H9 (cell line): Measurements from ENCODE around the gene NDUFV3. TPM values are rescaled to one million over a fixed set of nuclear protein-coding genes. Genes with fewer than 3 reads are reported as not detected.

Source experiments
- DNase-seq: peaks from one replicate; pipeline ENCODE4 v3.0.0-alpha.2; 2017
- H2AFZ ChIP-seq: one replicate; pipeline ENCODE4 v1.6.1; 2013; ENCODE audit warnings: mild to moderate bottlenecking, low read length, control low read depth, moderate library complexity
- H2AK5ac ChIP-seq: 2 replicates; pipeline ENCODE4 v1.6.1; 2013; ENCODE audit warnings: low read length, control low read depth, mixed read lengths; ENCODE audit not compliant: insufficient read length
- H2BK120ac ChIP-seq: one replicate; pipeline ENCODE4 v1.6.1; 2013; ENCODE audit warnings: low read depth, mild to moderate bottlenecking, low read length, control low read depth, inconsistent platforms; ENCODE audit not compliant: poor library complexity, severe bottlenecking
- H2BK12ac ChIP-seq: 2 replicates; pipeline ENCODE4 v1.6.1; 2013; ENCODE audit warnings: low read length, control low read depth, mixed read lengths, low read depth; ENCODE audit not compliant: insufficient read length
- H2BK15ac ChIP-seq: 2 replicates; pipeline ENCODE4 v1.6.1; 2013; ENCODE audit warnings: low read depth, low read length, control low read depth
- H2BK20ac ChIP-seq: one replicate; pipeline ENCODE4 v1.6.1; 2013; ENCODE audit warnings: low read depth, mild to moderate bottlenecking, low read length, control low read depth, inconsistent platforms; ENCODE audit not compliant: poor library complexity, severe bottlenecking
- H2BK5ac ChIP-seq: 2 replicates; pipeline ENCODE4 v1.6.1; 2013; ENCODE audit warnings: low read length, control low read depth, mixed read lengths; ENCODE audit not compliant: insufficient read length
- H3K14ac ChIP-seq: 2 replicates; pipeline ENCODE4 v1.6.1; 2013; ENCODE audit warnings: low read length, control low read depth; ENCODE audit not compliant: insufficient read depth
- H3K18ac ChIP-seq: 2 replicates; pipeline ENCODE4 v1.6.1; 2013; ENCODE audit warnings: low read depth, mild to moderate bottlenecking, mixed read lengths, low read length, control low read depth; ENCODE audit not compliant: insufficient read length
- H3K23ac ChIP-seq: 2 replicates; pipeline ENCODE4 v1.6.1; 2013; ENCODE audit warnings: low read length, control low read depth, mixed read lengths, low read depth; ENCODE audit not compliant: insufficient read length
- H3K23me2 ChIP-seq: 2 replicates; pipeline ENCODE4 v1.6.1; 2013; ENCODE audit warnings: low read depth, mild to moderate bottlenecking, mixed read lengths, low read length, control low read depth; ENCODE audit not compliant: insufficient read length, poor library complexity, severe bottlenecking
- H3K27ac ChIP-seq: 2 replicates; pipeline ENCODE4 v1.5.1; 2013; ENCODE audit warnings: low read length, control low read depth, mixed read lengths, low read depth; ENCODE audit not compliant: insufficient read length
- H3K27me3 ChIP-seq: 2 replicates; pipeline ENCODE4 v1.6.1; 2013; ENCODE audit warnings: low read length, control low read depth, inconsistent platforms; ENCODE audit not compliant: insufficient read depth
- H3K4ac ChIP-seq: 2 replicates; pipeline ENCODE4 v1.6.1; 2013; ENCODE audit warnings: low read depth, mild to moderate bottlenecking, control low read depth, inconsistent platforms, low read length, moderate library complexity
- H3K4me1 ChIP-seq: 2 replicates; pipeline ENCODE4 v1.6.1; 2013; ENCODE audit warnings: low read length, control low read depth, inconsistent platforms; ENCODE audit not compliant: insufficient read depth
- H3K4me2 ChIP-seq: 2 replicates; pipeline ENCODE4 v1.6.1; 2013; ENCODE audit warnings: low read length, control low read depth, mixed read lengths; ENCODE audit not compliant: insufficient read length, insufficient read depth
- H3K56ac ChIP-seq: 2 replicates; pipeline ENCODE4 v1.6.1; 2013; ENCODE audit warnings: low read depth, mild to moderate bottlenecking, mixed read lengths, low read length, control low read depth; ENCODE audit not compliant: insufficient read length
- H3K79me1 ChIP-seq: 2 replicates; pipeline ENCODE4 v1.6.1; 2013; ENCODE audit warnings: low read depth, mild to moderate bottlenecking, moderate library complexity, low read length, control low read depth, inconsistent platforms; ENCODE audit not compliant: insufficient read depth, poor library complexity, severe bottlenecking
- H3K79me2 ChIP-seq: 2 replicates; pipeline ENCODE4 v1.6.1; 2013; ENCODE audit warnings: low read length, control low read depth, inconsistent platforms; ENCODE audit not compliant: insufficient read depth
- H3K9ac ChIP-seq: 2 replicates; pipeline ENCODE4 v1.6.1; 2013; ENCODE audit warnings: low read length, control low read depth, mixed read lengths; ENCODE audit not compliant: insufficient read length; ENCODE audit errors: extremely low read depth
- H3K9me3 ChIP-seq: one replicate; pipeline ENCODE4 v1.6.1; 2013; ENCODE audit warnings: low read depth, low read length, inconsistent platforms; ENCODE audit not compliant: control insufficient read depth
- H3T11ph ChIP-seq: one replicate; pipeline ENCODE4 v1.6.1; 2013; ENCODE audit warnings: mild to moderate bottlenecking, low read length, control low read depth, inconsistent platforms
- H4K20me1 ChIP-seq: one replicate; pipeline ENCODE4 v1.6.1; 2013; ENCODE audit not compliant: control insufficient read depth, insufficient read length, insufficient read depth
- H4K5ac ChIP-seq: 2 replicates; pipeline ENCODE4 v1.6.1; 2013; ENCODE audit warnings: low read depth, mild to moderate bottlenecking, mixed read lengths, low read length, control low read depth; ENCODE audit not compliant: insufficient read length
- H4K8ac ChIP-seq: replicated peaks from 2 replicates; pipeline ENCODE4 v1.6.1; 2013; ENCODE audit warnings: low read length, control low read depth, mixed read lengths, low read depth; ENCODE audit not compliant: insufficient read length
- H4K91ac ChIP-seq: 2 replicates; pipeline ENCODE4 v1.6.1; 2013; ENCODE audit warnings: low read depth, mild to moderate bottlenecking, moderate library complexity, mixed read lengths, low read length, control low read depth; ENCODE audit not compliant: insufficient read length
- H3K27ac Mint-ChIP-seq, 3 experiments: 2 replicates in 2 of 3; 3 replicates in 1 of 3; pipeline ENCODE4 v1.8.0; 2020 to 2021; ENCODE audit warnings: mixed read lengths in 3 of 3, mild to moderate bottlenecking in 1 of 3, moderate library complexity in 1 of 3
- H3K27me3 Mint-ChIP-seq: 2 replicates; pipeline ENCODE4 v1.8.0; 2021; ENCODE audit warnings: low read depth, mild to moderate bottlenecking, moderate library complexity, mixed read lengths
- H3K36me3 Mint-ChIP-seq, 3 experiments: 2 replicates in 2 of 3; 3 replicates in 1 of 3; pipeline ENCODE4 v1.8.0; 2020 to 2021; ENCODE audit warnings: low read depth in 3 of 3, mixed read lengths in 3 of 3; ENCODE audit not compliant: insufficient read depth in 1 of 3
- H3K4me1 Mint-ChIP-seq, 2 experiments: 2 replicates each; pipeline ENCODE4 v1.8.0; 2020; ENCODE audit warnings: mixed read lengths in 2 of 2
- H3K4me3 Mint-ChIP-seq, 2 experiments: 2 replicates in 1 of 2; 3 replicates in 1 of 2; pipeline ENCODE4 v1.8.0; 2020 to 2021; ENCODE audit warnings: mild to moderate bottlenecking in 2 of 2, mixed read lengths in 2 of 2, moderate library complexity in 1 of 2
- H3K9me3 Mint-ChIP-seq, 2 experiments: 2 replicates in 1 of 2; 3 replicates in 1 of 2; pipeline ENCODE4 v1.8.0; 2020; ENCODE audit warnings: mild to moderate bottlenecking in 2 of 2, mixed read lengths in 2 of 2, moderate library complexity in 1 of 2
- CTCF ChIP-seq: fragments of 200-600 bp; sonication (generic); conservative IDR thresholded peaks from 3 replicates; pipeline ENCODE4 v1.8.0; 2021; ENCODE audit warnings: antibody characterized with exemption, mild to moderate bottlenecking
- WGBS: extraction: QIAGEN DNeasy Blood & Tissue Kit; methylation state at CpG from one replicate; pipeline ENCODE4 v1.1.7; 2013; ENCODE audit warnings: missing lambda C conversion rate, low lambda C conversion rate, mixed read lengths; ENCODE audit not compliant: insufficient read length; ENCODE audit errors: extremely low coverage; 5-methylcytosine and 5-hydroxymethylcytosine counted together
- total RNA-seq: library from RNA; stranded (reverse); gene quantifications from 2 replicates; pipeline ENCODE4 v1.2.1, GENCODE V29; 2021

The NDUFV3 gene
- total RNA-seq, 1 experiment from 2014 or later, result 35.6 TPM

GRCh38 chr21:42851812-42852665, 41.1 kb upstream of the NDUFV3 start:
- Histone ChIP-seq H3K23ac (no peak overlapping the region), H2BK20ac (no peak overlapping the region), H2BK12ac (no peak overlapping the region), H2AK5ac (no peak overlapping the region), H3K56ac (no peak overlapping the region), H4K20me1 (no peaks in the 10 kb centered on the region), H3K79me1 (no peaks in the 10 kb centered on the region), H2BK5ac (no peak overlapping the region), H4K8ac (no peak overlapping the region), H2AFZ (no peak overlapping the region), H4K5ac (no peak overlapping the region), H3K4me1 (no peaks in the 10 kb centered on the region), H2BK15ac (no peak overlapping the region), H3K27ac (no peak overlapping the region), H3K23me2 (no peaks in the 10 kb centered on the region), H3K4me2 (no peak overlapping the region), H2BK120ac (no peak overlapping the region), H3K9me3 (no peaks in the 10 kb centered on the region), H3K9ac (no peak overlapping the region), H3T11ph (no peak overlapping the region), H3K79me2 (no peaks in the 10 kb centered on the region; the same call in 1 of the 2 replicates), H4K91ac (no peak overlapping the region), H3K18ac (no peak overlapping the region), H3K27me3 (no peaks in the 10 kb centered on the region), H3K14ac (no peak overlapping the region), H3K4ac (no peak overlapping the region)
- H3K27ac Mint-ChIP-seq, result peak overlapping the region in 2 of 3 experiments; percentile 69 to 72; a peak in 2 of 7 replicates
- DNase-seq, result no peak
- no peak for TF ChIP-seq CTCF
- peaks cover 55 to 94% (median 92%) of the 10 kb centered on the region in 3 experiments for H3K36me3 Mint-ChIP-seq
- no peak overlapping the region for H3K4me3 Mint-ChIP-seq
- no peaks in the 10 kb centered on the region for H3K4me1 Mint-ChIP-seq
- no CpG with 5 or more reads among the region's 19 CpGs for WGBS
- H3K9me3 Mint-ChIP-seq, result no peaks in the 10 kb centered on the region
- no peaks in the 10 kb centered on the region for H3K27me3 Mint-ChIP-seq
